CD4-positive, alpha-beta T cell (primary cell): ENCODE results near the gene PGBD2. TPM values are rescaled to one million over a fixed set of nuclear protein-coding genes. Genes with fewer than 3 reads are reported as not detected.
A peak's percentile ranks its signal among the peaks of the same experiment; 100 is the strongest.

Source experiments
- ATAC-seq: fragments of 200-7000 bp; cut with Tn5 transposase; one replicate; pipeline ENCODE4 v1.10.0; 2022; ENCODE audit warnings: mild to moderate bottlenecking; ENCODE audit not compliant: poor library complexity
- CTCF ChIA-PET: fragments of 350-600 bp; sonication (Branson Sonifier 250); formaldehyde crosslinking; loops from one replicate; lab custom pipeline; 2021; ENCODE audit warnings: antibody characterized with exemption, inconsistent platforms; lab: Charles Lee
- POLR2A ChIA-PET: fragments of 350-600 bp; sonication (Branson Sonifier 250); formaldehyde crosslinking; loops from one replicate; lab custom pipeline; 2021; ENCODE audit warnings: antibody characterized with exemption, inconsistent platforms; lab: Charles Lee
- DNase-seq, 14 experiments: peaks; one replicate each; pipeline ENCODE4 v3.0.0-alpha.2; 2013 to 2020; ENCODE audit warnings: mixed read lengths in 2 of 14
- H3K27ac ChIP-seq, 2 donors: one replicate each; pipeline versions ENCODE4 v1.5.1 to v1.7.0; 2013; ENCODE audit warnings: low read length in 2 of 2, low read depth in 1 of 2, mild to moderate bottlenecking in 1 of 2
- H3K27me3 ChIP-seq, 2 experiments: 1 replicate in 1 of 2; 2 replicates in 1 of 2; pipeline versions ENCODE4 v1.6.1 to v1.7.0; 2013; ENCODE audit warnings: low read length in 2 of 2, control low read depth in 1 of 2, mild to moderate bottlenecking in 1 of 2, moderate library complexity in 1 of 2; ENCODE audit not compliant: insufficient read depth in 2 of 2, control insufficient read depth in 1 of 2
- H3K36me3 ChIP-seq: one replicate; pipeline ENCODE4 v1.6.1; 2013; ENCODE audit warnings: low read length, control low read depth; ENCODE audit not compliant: insufficient read depth
- H3K4me1 ChIP-seq: one replicate; pipeline ENCODE4 v1.6.1; 2013; ENCODE audit warnings: low read length, control low read depth; ENCODE audit not compliant: insufficient read depth
- H3K4me3 ChIP-seq: one replicate; pipeline ENCODE4 v1.5.1; 2013; ENCODE audit warnings: mild to moderate bottlenecking, low read length, moderate library complexity
- H3K9me3 ChIP-seq, 2 experiments: 1 replicate in 1 of 2; 2 replicates in 1 of 2; pipeline versions ENCODE4 v1.6.1 to v1.7.0; 2013; ENCODE audit warnings: low read length in 2 of 2, mild to moderate bottlenecking in 2 of 2, control low read depth in 1 of 2, moderate library complexity in 1 of 2; ENCODE audit not compliant: control insufficient read depth in 1 of 2, insufficient read depth in 1 of 2
- H3K27ac Mint-ChIP-seq: one replicate; pipeline ENCODE4 v1.8.0; 2020; ENCODE audit warnings: mixed read lengths
- H3K27me3 Mint-ChIP-seq: one replicate; pipeline ENCODE4 v1.8.0; 2021; ENCODE audit warnings: mixed read lengths
- H3K36me3 Mint-ChIP-seq: one replicate; pipeline ENCODE4 v1.8.0; 2021; ENCODE audit warnings: low read depth, mixed read lengths
- H3K4me1 Mint-ChIP-seq: one replicate; pipeline ENCODE4 v1.8.0; 2021; ENCODE audit warnings: low read depth, mixed read lengths
- H3K4me3 Mint-ChIP-seq: one replicate; pipeline ENCODE4 v1.8.0; 2020; ENCODE audit warnings: mild to moderate bottlenecking, mixed read lengths
- H3K9me3 Mint-ChIP-seq: one replicate; pipeline ENCODE4 v1.8.0; 2020; ENCODE audit warnings: mixed read lengths
- intact Hi-C, 2 experiments: fragments of 100-400 bp; cut with DNase I in 1 of 2; cut with micrococcal nuclease in 1 of 2; formaldehyde crosslinking; loops; one replicate each; pipeline versions ENCODE4 v1.15.1 to v1.9.0; 2023 to 2025; cut with DNase I, micrococcal nuclease
- total RNA-seq, 174 experiments: library from RNA in 2 of 174; stranded (reverse) in 2 of 174; gene quantifications; one replicate each; pipeline ENCODE4 v1.2.3 and lab custom pipeline; 2021 to 2026
- TF ChIP-seq, protein P1 (sequence below): fragments of 200-600 bp; IDR thresholded peaks from one replicate; pipeline ENCODE4 v1.8.0; 2022; ENCODE audit warnings: antibody characterized with exemption, mild to moderate bottlenecking

Gene PGBD2
- total RNA-seq, 2 experiments from 2014 or later, result 0.78 to 0.85 TPM

DNA sequence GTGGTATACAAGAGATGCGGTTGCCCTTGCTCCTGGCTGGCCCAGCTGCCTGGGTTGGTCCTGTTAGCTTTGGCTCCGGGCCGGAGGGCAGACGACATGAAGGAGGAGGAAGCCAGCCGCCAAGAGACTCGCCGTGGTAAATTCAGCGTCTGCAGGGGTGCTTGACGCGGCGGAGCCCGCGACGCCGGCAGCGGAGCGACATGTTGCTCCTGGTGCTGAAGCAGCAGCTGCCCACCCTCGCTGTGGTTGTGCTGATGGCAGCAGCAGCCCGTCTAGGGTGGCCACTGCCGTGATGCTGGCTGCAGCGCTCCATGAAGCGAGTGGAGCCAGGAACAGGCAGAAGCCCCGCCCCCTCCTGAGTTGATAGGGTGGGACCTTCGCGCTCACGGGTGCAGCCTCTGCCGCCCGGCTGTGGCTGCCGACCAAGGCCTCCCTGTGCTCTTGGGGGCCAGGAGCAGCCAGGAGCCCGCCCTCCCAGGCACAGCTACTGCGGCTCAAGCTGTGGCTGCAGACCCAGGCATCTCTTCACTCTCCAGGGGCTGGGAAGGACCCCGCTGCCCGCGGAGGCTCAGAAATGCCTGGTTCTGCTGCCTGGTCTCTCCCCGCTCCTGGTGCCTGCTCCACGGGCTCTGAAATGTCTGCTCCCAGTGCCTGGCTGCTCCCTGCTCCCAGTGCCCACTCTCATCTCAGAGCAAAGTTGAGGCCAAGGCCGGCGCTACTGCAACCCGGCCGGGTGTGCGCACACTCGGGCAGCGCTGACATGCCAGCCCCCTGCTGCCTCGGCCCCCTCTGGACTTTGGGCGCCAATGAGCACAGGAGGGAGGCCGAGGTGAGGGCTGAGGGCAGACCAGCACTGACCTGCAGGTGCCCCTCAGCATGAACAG is 42.8 kb upstream of the PGBD2 start:
- peak overlapping the region; percentile 62 to 69 for H3K27ac ChIP-seq
- Mint-ChIP-seq H3K27ac (peak overlapping the region; percentile 96), H3K36me3 (peaks cover 8% of the 10 kb centered on the region), H3K4me1 (peaks cover 46% of the 10 kb centered on the region), H3K9me3 (no peaks in the 10 kb centered on the region), H3K4me3 (peak overlapping the region; percentile 88), H3K27me3 (no peaks in the 10 kb centered on the region)
- peak overlapping the region; percentile 70 for H3K4me3 ChIP-seq
- H3K9me3 ChIP-seq, result no peaks in the 10 kb centered on the region
- intact Hi-C loops, result loop anchor here (1.0 to 2.0 kb wide), 2 partner anchors 10 to 42 kb away; no protein-coding TSS in a partner anchor
- TF ChIP-seq, protein P1, sequence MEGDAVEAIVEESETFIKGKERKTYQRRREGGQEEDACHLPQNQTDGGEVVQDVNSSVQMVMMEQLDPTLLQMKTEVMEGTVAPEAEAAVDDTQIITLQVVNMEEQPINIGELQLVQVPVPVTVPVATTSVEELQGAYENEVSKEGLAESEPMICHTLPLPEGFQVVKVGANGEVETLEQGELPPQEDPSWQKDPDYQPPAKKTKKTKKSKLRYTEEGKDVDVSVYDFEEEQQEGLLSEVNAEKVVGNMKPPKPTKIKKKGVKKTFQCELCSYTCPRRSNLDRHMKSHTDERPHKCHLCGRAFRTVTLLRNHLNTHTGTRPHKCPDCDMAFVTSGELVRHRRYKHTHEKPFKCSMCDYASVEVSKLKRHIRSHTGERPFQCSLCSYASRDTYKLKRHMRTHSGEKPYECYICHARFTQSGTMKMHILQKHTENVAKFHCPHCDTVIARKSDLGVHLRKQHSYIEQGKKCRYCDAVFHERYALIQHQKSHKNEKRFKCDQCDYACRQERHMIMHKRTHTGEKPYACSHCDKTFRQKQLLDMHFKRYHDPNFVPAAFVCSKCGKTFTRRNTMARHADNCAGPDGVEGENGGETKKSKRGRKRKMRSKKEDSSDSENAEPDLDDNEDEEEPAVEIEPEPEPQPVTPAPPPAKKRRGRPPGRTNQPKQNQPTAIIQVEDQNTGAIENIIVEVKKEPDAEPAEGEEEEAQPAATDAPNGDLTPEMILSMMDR, result no peak
- H3K27me3 ChIP-seq, result no peaks in the 10 kb centered on the region
- DNase-seq (peak; percentile 58 to 90 (median 78)), ATAC-seq (peak; percentile 56)
- peaks cover 27% of the 10 kb centered on the region for H3K4me1 ChIP-seq
- no peaks in the 10 kb centered on the region for H3K36me3 ChIP-seq
- POLR2A ChIA-PET, result interaction anchor here (1.6 to 4.0 kb wide), 4 partner anchors 10 to 43 kb away, joined by 9 to 33 read pairs (median 14); partner anchors contain the start of genes PGBD2, SH3BP5L and ZNF672
- CTCF ChIA-PET, result interaction anchor here (1.7 kb wide), 1 partner anchor 37 kb away, joined by 4 read pairs; the partner anchor contains the start of gene SH3BP5L

DNA sequence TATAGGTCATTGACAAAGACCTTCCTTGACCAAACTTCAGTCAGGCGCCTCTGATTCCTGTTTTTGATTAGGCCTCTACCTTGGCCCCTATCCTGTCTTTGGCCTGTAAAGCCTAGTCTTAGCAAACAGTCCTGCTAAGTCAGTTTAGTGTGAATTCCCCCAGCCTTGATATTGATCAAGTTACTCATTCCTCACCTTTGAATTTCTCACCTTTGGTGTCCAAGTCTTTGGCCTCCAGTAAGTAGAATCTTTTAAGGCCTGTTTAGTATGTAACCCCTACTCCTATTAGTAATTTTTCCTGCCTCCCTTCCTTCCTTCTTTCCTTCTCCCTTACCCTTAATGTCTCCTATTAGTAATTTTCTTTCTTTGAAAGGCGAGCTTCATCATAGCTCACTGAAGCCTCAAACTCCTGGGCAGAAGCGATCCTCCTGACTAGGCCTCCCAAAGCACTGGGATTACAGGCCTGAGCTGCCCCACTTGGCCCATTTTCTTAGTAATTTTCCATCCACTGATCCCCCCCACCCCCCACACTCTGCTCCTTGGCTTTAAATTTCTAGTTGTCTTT is 34.1 kb upstream of the PGBD2 start:
- TF ChIP-seq, protein P1, result no peak
- peaks cover 22% of the 10 kb centered on the region for H3K4me1 ChIP-seq
- intact Hi-C loops, result no loop called here
- Mint-ChIP-seq H3K27ac (peak overlapping the region; percentile 24), H3K9me3 (peaks cover 2% of the 10 kb centered on the region), H3K36me3 (peaks cover 20% of the 10 kb centered on the region), H3K27me3 (peaks cover 14% of the 10 kb centered on the region), H3K4me1 (peaks cover 35% of the 10 kb centered on the region), H3K4me3 (peak overlapping the region; percentile 63)
- ChIA-PET POLR2A (interaction anchor here (2.7 to 3.6 kb wide), 3 partner anchors 9 to 34 kb away, joined by 33 to 37 read pairs (median 36); partner anchors contain the start of genes ZNF672 and ZNF692), CTCF (interaction anchor here (1.3 kb wide), 1 partner anchor 65 kb away, joined by 3 read pairs; no protein-coding TSS in a partner anchor)
- no peak overlapping the region for H3K4me3 ChIP-seq
- no peaks in the 10 kb centered on the region for H3K36me3 ChIP-seq
- ATAC-seq (no peak), DNase-seq (no peak)
- no peaks in the 10 kb centered on the region for H3K9me3 ChIP-seq
- H3K27me3 ChIP-seq, result no peaks in the 10 kb centered on the region
- no peak overlapping the region for H3K27ac ChIP-seq

DNA sequence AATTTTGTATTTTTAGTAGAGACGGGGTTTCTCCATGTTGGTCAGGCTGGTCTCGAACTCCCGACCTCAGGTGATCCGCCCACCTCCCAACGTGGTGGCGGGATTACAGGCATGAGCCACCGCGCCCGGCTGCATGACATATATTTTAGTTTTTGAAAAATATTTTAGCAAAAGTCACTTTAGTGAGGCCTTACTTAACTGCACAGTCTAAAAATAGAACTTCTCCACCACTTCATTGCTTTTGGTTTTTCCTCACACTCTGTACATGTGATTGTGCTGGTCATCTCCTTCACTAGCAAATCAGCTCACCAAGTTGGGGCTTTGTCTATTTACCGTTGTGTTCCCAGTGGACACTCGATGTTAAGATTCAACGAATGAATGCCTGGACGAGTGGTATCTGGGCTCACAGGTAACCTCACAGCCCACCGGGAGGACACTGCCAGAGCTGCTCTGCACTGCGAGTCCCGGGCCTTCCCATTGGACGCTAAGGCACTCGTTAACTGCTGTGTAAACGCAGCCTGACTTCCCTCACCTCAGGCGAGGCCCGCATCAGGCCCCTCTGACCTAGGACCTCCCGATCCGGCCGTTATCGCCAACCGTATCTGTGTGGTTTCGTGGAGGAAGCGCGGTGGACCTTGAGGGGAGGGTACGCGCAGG is 33.2 kb upstream of the PGBD2 start:
- ChIA-PET POLR2A (interaction anchor here (0.7 to 3.6 kb wide), 6 partner anchors 8 to 47 kb away, joined by 3 to 37 read pairs (median 26); partner anchors contain the start of genes PGBD2, SH3BP5L, ZNF672 and ZNF692), CTCF (interaction anchor here (1.3 kb wide), 1 partner anchor 66 kb away, joined by 3 read pairs; no protein-coding TSS in a partner anchor)
- H3K27me3 Mint-ChIP-seq, result peaks cover 14% of the 10 kb centered on the region
- Histone ChIP-seq H3K27me3 (no peaks in the 10 kb centered on the region), H3K27ac (peak overlapping the region; percentile 52 to 79), H3K4me1 (peaks cover 22% of the 10 kb centered on the region), H3K36me3 (no peaks in the 10 kb centered on the region), H3K9me3 (no peaks in the 10 kb centered on the region), H3K4me3 (peak overlapping the region; percentile 71)
- intact Hi-C loops, result loop anchor here in 1 of 2 experiments (1.0 kb wide), 1 partner anchor 10 kb away; no protein-coding TSS in a partner anchor
- peaks cover 35% of the 10 kb centered on the region for H3K4me1 Mint-ChIP-seq
- DNase-seq (peak in 6 of 14 experiments; percentile 16 to 63 (median 32)), ATAC-seq (peak; percentile 25)
- H3K36me3 Mint-ChIP-seq, result peaks cover 20% of the 10 kb centered on the region
- peak overlapping the region; percentile 99 for H3K27ac Mint-ChIP-seq
- H3K9me3 Mint-ChIP-seq, result peaks cover 2% of the 10 kb centered on the region
- H3K4me3 Mint-ChIP-seq, result peak overlapping the region; percentile 99
- TF ChIP-seq, protein P1, result no peak
